ENCODE measurements around the gene LRRIQ1. TPM values are rescaled to one million over a fixed set of nuclear protein-coding genes. Genes with fewer than 3 reads are reported as not detected.

The LRRIQ1 gene
- total and polyA plus RNA-seq, 5 experiments from 2014 or later, result not detected

DNA sequence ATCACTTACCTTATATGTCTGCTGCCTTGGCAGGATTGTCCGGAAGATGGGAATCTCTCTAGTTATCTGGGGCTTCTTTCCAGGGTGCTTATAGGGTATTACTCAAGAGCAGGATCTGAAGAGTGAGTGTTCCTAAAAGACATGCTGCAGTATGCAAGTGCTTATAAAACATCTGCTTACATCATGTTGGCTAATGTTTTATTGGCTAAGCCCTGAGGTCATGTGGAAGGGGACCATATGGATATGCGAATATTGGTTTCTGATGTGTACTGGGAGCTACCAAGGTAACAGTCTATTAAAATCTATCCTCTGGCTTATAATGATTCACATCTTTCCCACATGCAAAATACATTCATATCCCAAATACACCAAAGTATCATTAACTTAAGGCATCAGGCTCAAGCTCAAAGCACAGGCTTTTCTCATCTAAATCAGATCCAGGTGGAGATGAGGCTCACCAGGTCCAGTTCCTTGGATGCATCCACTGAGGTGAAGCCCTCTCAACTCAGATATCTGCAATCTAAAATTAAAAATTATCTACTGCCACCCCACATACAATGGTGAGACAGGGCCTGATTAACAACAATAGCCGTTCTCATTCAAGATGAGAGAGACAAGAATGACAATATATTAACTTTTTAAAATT, 29.8 kb downstream of the LRRIQ1 start:
- POLR2A ChIA-PET, result no interaction called here
- H3K9me3 Mint-ChIP-seq, result peaks cover 0 to 3% (median 0%) of the 10 kb centered on the region in 9 donors
- H3K36me3 Mint-ChIP-seq, result no peaks in the 10 kb centered on the region
- peaks cover 0 to 8% (median 2%) of the 10 kb centered on the region in 5 donors for H3K27me3 Mint-ChIP-seq
- DNase-seq (no peak), ATAC-seq (no peak)
- H3K27ac Mint-ChIP-seq, result no peak overlapping the region
- no peaks in the 10 kb centered on the region for H3K4me1 Mint-ChIP-seq
- H3K4me3 Mint-ChIP-seq, result no peak overlapping the region

DNA sequence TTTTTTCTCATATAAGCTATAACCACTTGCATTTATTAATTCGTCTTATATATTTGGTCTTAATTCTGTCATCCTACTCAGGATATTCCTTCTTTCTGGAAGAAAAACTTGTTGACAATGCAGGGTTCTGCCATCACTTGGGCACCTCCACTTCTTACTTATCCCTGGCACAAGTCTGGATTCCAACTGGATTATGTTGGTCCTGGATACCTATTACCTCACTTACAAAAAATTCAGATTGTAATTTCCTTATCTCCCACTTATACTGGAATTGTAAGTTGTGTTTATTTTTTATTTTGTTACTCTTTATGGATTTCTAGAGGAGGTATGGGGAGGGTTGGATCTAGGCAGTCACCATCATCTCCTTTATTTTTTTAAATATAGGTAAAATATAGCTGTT, 36.7 kb downstream of the LRRIQ1 start:
- Mint-ChIP-seq H3K36me3 (no peaks in the 10 kb centered on the region), H3K4me3 (no peak overlapping the region), H3K27ac (no peak overlapping the region), H3K4me1 (no peaks in the 10 kb centered on the region), H3K27me3 (peaks cover 0 to 6% (median 0%) of the 10 kb centered on the region in 5 donors), H3K9me3 (no peaks in the 10 kb centered on the region)
- ATAC-seq (no peak), DNase-seq (no peak)
- POLR2A ChIA-PET, result no interaction called here

DNA sequence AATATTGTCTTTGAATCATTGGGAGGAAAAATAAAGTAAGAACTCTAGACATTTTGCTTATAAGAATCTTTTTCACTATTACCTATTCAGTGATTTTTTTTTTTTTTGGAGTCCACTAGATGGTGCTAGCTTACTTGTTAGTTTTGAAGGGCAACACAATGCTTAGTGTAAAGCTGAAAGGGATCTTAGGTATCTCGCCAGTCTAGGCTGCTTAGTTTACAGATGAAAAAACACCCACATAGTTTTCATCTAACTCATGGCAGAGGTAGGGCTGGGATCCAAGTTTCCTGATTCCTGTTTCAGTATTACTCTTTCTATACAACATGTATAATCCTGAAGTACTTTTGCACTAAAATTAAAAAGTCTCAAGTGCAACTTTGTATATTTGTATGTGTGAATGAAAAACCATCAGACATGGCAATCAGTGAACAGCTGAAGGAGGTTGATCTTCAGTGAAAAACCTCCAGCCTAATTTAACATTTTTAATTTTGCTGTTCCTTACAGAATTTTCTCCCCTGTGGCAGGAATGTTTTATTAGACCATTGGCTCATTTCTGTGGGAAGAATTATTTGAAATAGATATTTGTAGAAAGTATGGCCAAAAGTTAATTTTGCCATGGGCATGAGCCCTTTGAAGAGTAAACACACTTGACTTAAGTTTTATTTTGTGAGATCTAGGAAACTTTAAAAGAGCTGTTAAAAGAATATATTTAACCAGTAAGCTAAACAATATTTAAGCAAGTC, 40.7 kb downstream of the LRRIQ1 start:
- no peaks in the 10 kb centered on the region for H3K27me3 Mint-ChIP-seq
- ATAC-seq, result no peak
- H3K4me1 Mint-ChIP-seq, result no peaks in the 10 kb centered on the region
- no peaks in the 10 kb centered on the region for H3K9me3 Mint-ChIP-seq
- peak in 1 of 10 donors; percentile 4 for DNase-seq
- H3K4me3 Mint-ChIP-seq, result no peak overlapping the region
- POLR2A ChIA-PET, result no interaction called here
- H3K36me3 Mint-ChIP-seq, result no peaks in the 10 kb centered on the region
- no peak overlapping the region for H3K27ac Mint-ChIP-seq

DNA sequence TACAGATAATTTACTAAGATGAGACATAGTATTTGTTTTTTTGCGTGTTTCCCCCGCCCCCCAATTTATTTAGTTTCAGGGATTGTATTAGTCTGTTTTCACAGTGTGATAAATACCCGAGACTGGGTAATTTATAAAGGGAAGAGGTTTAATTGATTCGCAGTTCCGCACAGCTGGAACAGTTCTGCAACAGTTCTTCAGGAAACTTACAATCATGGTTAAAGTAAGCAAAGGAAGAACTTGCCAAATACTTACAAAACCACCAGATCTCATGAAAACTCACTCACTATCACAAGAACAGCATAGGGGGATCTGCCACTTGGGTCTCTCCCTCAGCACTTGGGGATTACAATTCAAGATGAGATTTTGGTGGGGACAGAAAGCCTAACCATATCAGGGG, 48.9 kb downstream of the LRRIQ1 start:
- peaks cover 0 to 10% (median 0%) of the 10 kb centered on the region in 5 donors for H3K27me3 Mint-ChIP-seq
- no peaks in the 10 kb centered on the region for H3K4me1 Mint-ChIP-seq
- peaks cover 0 to 8% (median 0%) of the 10 kb centered on the region in 9 donors for H3K9me3 Mint-ChIP-seq
- no peaks in the 10 kb centered on the region for H3K36me3 Mint-ChIP-seq
- H3K4me3 Mint-ChIP-seq, result no peak overlapping the region
- H3K27ac Mint-ChIP-seq, result no peak overlapping the region
- DNase-seq (no peak), ATAC-seq (no peak)
- POLR2A ChIA-PET, result no interaction called here

DNA sequence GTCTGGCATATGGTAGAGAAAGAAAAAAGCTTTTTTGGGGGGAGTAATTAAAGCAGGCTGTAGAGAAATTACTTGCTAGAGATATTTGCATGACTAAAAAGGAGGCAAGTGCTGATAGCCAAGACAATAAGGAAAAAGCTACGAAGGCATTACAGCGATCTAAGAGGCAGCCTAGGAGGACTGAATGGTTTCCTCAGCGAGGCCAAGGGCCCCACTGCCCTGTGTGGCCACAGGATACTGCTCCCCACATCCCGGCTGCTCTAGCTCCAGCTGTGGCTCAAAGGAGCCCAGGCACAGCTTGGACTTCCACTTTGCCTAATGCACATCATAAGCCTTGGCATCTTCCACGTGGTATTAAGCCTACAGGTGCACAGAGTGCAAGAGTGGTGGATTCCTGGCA, 53.6 kb downstream of the LRRIQ1 start:
- peaks cover 0 to 11% (median 3%) of the 10 kb centered on the region in 9 donors for H3K9me3 Mint-ChIP-seq
- H3K27me3 Mint-ChIP-seq, result peaks cover 0 to 10% (median 0%) of the 10 kb centered on the region in 5 donors
- H3K4me1 Mint-ChIP-seq, result no peaks in the 10 kb centered on the region
- POLR2A ChIA-PET, result no interaction called here
- H3K27ac Mint-ChIP-seq, result no peak overlapping the region
- ATAC-seq, result no peak
- no peaks in the 10 kb centered on the region for H3K36me3 Mint-ChIP-seq
- no peak overlapping the region for H3K4me3 Mint-ChIP-seq
- no peak for DNase-seq

DNA sequence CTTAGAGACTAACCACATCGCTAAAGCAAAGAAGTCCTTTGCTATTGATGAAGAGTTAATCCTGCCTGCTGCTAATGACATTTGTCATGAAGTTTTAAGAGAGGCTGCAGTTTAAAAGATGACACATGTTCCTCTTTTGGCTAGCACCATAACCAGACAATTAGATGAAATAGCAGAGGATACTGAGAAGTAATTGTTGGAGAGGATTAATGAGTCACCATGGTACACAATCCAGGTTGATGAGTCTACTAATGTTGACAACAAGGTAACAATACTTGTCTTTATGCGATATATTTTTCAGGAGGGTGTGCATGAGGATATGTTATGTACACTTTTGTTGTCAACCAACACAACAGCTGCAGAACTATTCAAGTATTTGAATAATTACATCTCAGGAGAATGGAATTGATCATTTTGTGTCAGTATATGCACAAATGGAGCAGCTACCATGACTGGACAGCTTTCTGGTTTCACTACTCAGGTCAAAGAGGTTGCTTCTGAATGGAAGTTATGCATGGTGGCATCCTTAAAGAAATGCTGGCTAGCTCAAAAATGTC, 56.7 kb downstream of the LRRIQ1 start:
- DNase-seq (no peak), ATAC-seq (no peak)
- no peak overlapping the region for H3K4me3 Mint-ChIP-seq
- H3K9me3 Mint-ChIP-seq, result peaks cover 0 to 7% (median 2%) of the 10 kb centered on the region in 9 donors
- H3K27ac Mint-ChIP-seq, result no peak overlapping the region
- no peaks in the 10 kb centered on the region for H3K36me3 Mint-ChIP-seq
- H3K27me3 Mint-ChIP-seq, result peaks cover 0 to 10% (median 0%) of the 10 kb centered on the region in 5 donors
- POLR2A ChIA-PET, result no interaction called here
- no peaks in the 10 kb centered on the region for H3K4me1 Mint-ChIP-seq

DNA sequence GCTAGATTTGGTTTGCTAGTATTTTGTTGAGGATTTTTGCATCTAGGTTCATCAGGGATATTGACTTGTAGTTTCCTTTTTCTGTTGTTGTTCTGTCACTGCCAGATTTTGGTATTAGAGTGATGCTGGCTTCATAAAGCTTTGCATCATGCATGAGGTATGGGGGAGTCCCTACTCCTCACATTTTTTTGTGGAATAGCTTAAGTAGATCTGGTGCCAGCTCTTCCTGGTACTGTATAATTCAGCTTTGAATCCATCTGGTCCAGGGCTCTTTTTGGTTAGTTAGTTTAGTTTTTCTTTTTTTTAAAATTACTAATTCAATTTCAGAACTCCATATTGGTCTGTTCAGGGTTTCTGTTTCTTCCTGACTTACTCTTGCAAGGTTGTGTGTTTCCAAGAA, 59.4 kb downstream of the LRRIQ1 start:
- Mint-ChIP-seq H3K27ac (no peak overlapping the region), H3K4me1 (no peaks in the 10 kb centered on the region), H3K27me3 (no peaks in the 10 kb centered on the region), H3K9me3 (peaks cover 0 to 3% (median 0%) of the 10 kb centered on the region in 9 donors), H3K36me3 (no peaks in the 10 kb centered on the region), H3K4me3 (no peak overlapping the region)
- DNase-seq, result no peak
- POLR2A ChIA-PET, result no interaction called here
- ATAC-seq, result no peak

DNA sequence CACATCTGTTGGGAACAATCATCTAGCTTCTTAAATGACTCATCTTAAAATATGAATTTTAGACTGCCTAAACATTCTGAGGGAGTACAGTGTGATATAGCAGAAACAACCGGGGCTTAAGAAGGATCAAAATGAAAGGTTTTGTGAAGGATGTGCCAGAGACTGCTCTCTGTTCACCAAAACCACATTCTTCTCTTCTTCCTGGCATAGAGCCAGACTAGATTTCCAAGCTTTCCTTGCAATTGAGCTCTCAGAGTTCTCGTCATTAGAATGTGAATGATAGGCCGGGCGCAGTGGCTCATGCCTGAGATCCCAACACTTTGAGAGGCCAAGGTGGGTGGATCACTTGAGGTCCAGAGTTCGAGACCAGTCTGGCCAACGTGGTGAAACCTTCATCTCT, 94.5 kb downstream of the LRRIQ1 start:
- Mint-ChIP-seq H3K4me3 (no peak overlapping the region), H3K27me3 (no peaks in the 10 kb centered on the region), H3K27ac (no peak overlapping the region), H3K4me1 (no peaks in the 10 kb centered on the region), H3K36me3 (no peaks in the 10 kb centered on the region), H3K9me3 (peaks cover 0 to 24% (median 5%) of the 10 kb centered on the region in 9 donors)
- POLR2A ChIA-PET, result no interaction called here
- no peak for DNase-seq
- ATAC-seq, result no peak

DNA sequence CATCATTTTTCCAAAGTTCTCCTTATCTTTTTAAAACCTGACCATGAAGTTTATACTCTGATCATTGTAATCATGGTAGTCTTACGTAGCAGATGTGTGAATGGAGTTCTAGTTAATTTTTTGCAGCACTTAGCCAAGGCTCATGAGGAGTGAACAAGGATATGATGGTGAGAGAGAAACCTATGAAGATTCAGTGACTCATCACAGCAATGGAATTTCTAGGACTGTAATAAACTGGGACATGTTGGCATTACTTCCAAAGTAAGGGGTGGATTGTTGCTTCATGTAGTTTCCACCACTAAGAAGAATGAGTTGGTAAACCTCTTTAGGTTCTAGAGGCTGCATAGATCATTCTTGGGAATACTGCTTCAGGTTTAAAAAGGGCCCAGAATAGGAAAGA, 102.7 kb downstream of the LRRIQ1 start:
- ATAC-seq (no peak), DNase-seq (no peak)
- Mint-ChIP-seq H3K4me1 (no peaks in the 10 kb centered on the region), H3K9me3 (peaks cover 0 to 4% (median 0%) of the 10 kb centered on the region in 9 donors), H3K27ac (no peak overlapping the region), H3K27me3 (no peaks in the 10 kb centered on the region), H3K4me3 (no peak overlapping the region), H3K36me3 (no peaks in the 10 kb centered on the region)
- POLR2A ChIA-PET, result no interaction called here

DNA sequence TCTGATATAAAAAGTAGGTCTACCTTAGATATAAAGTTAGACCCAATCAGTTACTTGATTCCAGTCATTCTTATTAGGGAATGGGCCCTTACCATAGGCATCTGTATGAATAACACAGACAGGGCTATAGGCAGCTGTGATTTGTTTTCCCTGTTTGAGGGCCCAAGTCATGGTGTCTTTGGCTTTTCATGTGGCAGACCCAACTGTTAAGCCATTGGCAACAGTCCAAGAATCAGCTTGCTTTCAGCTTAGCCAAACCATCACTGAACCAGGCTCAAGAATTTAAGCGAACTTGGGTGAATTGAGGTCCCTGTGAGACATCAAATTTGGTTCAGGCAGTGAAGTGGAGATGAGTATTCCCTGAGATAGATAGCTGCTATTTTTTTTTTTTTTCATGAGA, 111.2 kb downstream of the LRRIQ1 start:
- Mint-ChIP-seq H3K36me3 (no peaks in the 10 kb centered on the region), H3K4me1 (no peaks in the 10 kb centered on the region), H3K9me3 (peaks cover 0 to 8% (median 2%) of the 10 kb centered on the region in 9 donors), H3K4me3 (no peak overlapping the region), H3K27ac (no peak overlapping the region), H3K27me3 (no peaks in the 10 kb centered on the region)
- DNase-seq, result no peak
- POLR2A ChIA-PET, result no interaction called here
- ATAC-seq, result no peak

DNA sequence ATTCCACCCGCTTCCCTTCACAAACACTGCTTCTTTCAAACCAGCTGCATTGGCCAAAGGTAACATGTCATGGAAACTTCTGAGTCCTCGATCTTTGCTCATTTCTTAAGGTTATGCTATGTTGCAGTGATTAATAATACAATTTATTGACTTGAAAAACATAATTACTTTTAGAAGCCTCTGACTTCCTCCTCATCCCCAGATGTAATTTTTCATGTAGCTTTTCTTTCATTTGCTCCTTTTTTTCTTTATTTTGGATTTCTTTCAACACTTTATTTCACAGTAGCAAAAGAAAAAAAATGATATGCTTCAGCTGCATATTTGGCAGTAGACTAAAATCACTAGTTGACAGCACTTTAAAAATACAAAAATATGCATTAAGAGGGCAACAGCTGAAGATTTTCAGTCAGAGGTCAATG, 116.2 kb downstream of the LRRIQ1 start:
- no peak for ATAC-seq
- Mint-ChIP-seq H3K9me3 (peaks cover 0 to 8% (median 0%) of the 10 kb centered on the region in 9 donors), H3K27me3 (no peaks in the 10 kb centered on the region), H3K36me3 (no peaks in the 10 kb centered on the region), H3K4me1 (no peaks in the 10 kb centered on the region), H3K4me3 (no peak overlapping the region), H3K27ac (no peak overlapping the region)
- no peak for DNase-seq
- POLR2A ChIA-PET, result no interaction called here

DNA sequence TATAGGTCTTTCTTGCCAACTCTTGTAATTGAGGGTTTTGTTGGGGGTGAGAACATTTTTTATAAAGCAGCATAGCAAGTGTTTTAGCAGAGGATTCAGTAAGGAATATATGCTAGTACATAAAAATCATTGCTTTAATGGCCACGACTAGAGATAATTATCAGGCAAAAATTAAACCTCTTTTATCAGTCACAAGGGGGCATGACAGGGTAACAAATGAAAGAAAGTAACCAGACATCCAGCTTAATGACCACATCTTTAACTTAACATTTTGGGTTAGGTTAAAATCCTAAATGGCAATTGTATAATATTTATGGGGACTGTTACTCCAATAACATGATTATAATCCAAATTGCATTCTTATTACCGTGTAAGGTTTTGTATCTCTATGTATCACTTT, 119.6 kb downstream of the LRRIQ1 start:
- ATAC-seq, result no peak
- no peak overlapping the region for H3K27ac Mint-ChIP-seq
- POLR2A ChIA-PET, result no interaction called here
- no peaks in the 10 kb centered on the region for H3K27me3 Mint-ChIP-seq
- H3K36me3 Mint-ChIP-seq, result no peaks in the 10 kb centered on the region
- H3K4me3 Mint-ChIP-seq, result no peak overlapping the region
- H3K4me1 Mint-ChIP-seq, result no peaks in the 10 kb centered on the region
- H3K9me3 Mint-ChIP-seq, result no peaks in the 10 kb centered on the region
- DNase-seq, result no peak

DNA sequence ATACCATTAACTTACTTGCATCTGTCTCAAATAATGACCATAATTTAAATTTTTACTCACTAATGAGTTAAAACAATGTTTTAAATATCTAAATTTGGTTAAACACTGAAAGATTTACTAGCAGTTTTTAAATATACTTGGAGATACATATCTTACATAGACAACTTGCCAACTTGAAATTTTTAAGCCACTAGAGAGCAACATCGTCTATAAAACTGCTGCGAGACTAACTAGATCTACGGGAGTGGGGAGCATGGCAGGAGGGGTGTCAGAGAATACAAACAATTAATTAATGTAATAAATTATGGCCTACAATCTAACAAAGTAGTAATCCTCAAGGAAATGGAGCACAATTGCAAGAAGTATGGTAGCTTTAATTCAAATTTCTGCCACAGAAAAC, 120.4 kb downstream of the LRRIQ1 start:
- no peaks in the 10 kb centered on the region for H3K27me3 Mint-ChIP-seq
- ATAC-seq (no peak), DNase-seq (no peak)
- no peaks in the 10 kb centered on the region for H3K9me3 Mint-ChIP-seq
- H3K27ac Mint-ChIP-seq, result no peak overlapping the region
- H3K4me1 Mint-ChIP-seq, result no peaks in the 10 kb centered on the region
- H3K4me3 Mint-ChIP-seq, result no peak overlapping the region
- POLR2A ChIA-PET, result no interaction called here
- H3K36me3 Mint-ChIP-seq, result no peaks in the 10 kb centered on the region

Data from naive thymus-derived CD8-positive, alpha-beta T cell (primary cell).